GM19043 (cell line): ENCODE results near the gene HYAL3.
A peak's percentile ranks its signal among the peaks of the same experiment; 100 is the strongest.

Source experiments
- ATAC-seq: cut with Tn5 transposase; IDR thresholded peaks from one replicate; pipeline ENCODE4 v1.9.1; 2021; ENCODE audit warnings: low read depth; ENCODE audit not compliant: unreplicated experiment

The HYAL3 gene

DNA sequence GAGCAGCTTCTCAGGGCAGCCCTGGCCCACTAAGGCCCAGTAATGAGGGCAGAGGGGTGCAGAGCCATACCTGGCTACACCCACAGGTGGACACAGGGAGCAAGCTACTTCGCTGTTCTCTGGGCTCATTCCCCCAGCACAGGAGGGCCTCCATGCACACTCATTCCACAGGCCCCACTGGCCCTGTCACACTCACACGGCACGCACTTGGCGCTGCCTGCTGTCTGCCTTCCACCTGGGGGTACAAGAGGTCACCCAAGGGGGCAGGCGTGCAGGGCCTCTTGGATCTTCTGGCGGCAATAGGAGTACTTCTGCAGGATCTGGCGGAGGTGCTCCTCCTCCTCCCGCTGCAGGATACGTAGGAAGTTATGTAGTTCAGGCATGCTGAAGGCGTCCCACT is 31.1 kb upstream of the HYAL3 start:
- no peak for ATAC-seq

DNA sequence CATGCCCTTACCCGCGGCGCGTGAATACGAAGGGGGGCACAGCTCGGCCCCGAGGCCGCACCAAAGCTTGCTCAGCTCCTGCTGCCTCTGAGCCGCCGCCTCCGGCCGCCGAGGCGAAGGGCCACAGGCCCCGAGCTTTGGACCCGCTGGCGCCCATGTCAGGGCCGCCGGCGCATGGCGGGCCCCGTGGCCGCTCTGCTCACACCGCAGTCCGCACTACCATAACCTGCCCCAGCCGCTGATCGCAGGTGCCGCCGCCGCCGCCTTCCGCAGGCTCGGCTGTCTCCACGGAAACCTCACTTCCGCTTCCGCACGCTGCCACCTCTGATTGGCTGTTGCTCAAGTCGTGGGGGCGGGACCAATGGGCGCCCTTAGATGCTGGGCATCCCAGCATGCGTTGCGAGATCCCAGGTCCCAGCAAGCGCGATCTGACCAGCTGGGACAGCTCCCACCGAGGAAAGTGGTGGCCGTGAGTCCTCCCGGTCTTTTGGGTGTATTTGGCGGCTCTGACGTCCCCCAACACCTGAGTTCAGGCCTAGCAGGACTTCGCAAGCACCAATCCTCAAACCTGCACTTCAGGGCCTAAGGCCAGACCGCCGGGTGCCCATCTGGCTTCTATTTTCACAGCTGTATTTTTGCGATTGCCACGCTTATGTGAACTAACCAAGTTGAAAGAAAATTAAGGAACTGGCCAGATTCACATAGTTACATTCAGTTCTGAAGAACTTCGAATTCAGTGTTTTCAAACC is 28.9 kb upstream of the HYAL3 start, which contains the start of gene TUSC2:
Gene TUSC2, minus strand, starts transcription at position 281 of the 749 bp plus-strand sequence. Its CDS starts 124 bp downstream, at position 157.
- ATAC-seq = peak; percentile 88

DNA sequence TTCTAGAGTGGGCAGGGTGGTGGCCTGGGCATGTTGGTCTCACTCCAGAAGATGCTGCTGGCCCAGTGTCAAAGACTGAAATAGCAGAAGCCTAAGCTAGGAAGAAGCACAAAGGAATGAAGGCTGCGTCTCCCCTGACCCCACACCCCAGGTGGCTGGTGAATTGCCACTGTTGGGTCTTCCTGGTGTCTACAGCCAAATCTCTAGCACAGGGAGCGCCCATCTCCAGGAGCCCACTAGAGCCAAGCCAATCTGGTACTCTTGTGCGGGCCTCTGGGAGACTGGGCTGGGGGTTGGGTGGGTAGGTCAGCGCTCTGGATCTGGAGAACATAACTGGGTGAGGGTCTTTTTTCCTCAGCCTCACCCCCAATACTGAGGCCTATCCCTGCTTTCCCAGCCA is 27.9 kb upstream of the HYAL3 start:
- ATAC-seq = no peak

DNA sequence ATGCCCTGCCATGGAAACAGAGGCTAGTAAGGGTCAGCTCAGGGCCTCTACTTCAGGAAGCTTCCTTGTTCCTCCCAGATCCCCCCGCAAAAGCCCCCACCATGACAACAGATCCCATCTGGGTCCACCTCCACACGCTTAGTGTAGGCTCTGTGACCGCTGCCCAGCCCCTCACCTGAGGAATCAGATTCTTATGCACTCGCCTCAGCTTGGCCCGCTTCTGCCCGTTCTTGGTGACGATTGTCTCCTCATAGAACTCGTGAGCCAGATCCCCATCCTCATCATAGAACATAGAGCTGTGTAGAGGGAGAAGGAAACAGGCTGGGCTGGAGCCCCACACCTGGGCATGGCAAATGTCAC is 27.0 kb upstream of the HYAL3 start:
- ATAC-seq = no peak

DNA sequence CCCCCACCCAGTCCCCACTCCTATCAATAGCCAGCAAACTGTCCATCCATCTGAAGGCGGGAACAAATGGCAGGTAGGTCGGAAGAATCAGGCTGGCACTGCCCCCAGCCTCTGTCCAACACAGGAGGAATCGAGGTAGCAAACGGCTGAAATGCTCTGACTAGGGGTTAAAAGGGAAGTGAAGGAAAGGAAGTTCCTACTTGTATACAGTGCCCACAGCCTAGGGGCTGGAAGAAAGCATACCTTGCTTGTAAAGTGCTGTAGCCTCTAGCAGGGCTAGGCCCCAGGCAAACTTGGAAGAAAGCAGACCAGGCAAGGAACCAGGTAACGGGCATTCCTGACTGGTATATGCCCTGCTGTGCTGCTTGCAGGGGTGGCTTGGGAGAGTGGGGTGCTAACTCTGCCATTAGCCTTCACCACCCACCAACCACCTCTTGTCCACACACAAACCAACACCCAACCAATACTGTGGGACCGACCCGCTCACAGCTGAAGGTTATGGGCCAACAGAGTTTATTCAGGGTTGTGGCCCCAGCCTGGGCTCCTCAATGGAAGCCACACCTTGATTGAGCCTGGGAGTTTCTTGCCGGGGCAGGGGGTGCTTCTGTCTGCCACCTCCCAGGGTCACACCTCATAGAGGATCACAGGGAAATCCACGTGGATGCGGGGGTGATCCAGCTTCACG is 26.4 kb upstream of the HYAL3 start:
- no peak for ATAC-seq

DNA sequence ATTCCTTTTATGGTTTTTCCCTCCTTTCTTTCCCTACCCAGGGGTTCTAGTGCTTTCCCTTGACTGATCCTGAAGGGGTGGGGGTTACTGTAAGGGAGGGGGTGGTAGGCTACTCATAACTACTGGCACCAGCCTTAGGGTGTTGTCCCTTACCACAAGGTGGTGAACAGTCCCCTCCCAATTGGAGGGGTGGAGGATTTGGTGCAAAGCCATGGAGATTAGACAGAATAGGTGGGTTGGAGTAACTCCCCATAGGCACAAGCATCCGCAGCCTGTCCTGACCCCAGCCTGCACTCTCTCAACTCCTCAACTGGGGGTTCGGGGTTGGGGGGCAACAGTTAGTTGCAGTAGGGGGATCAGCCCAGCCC is 25.9 kb upstream of the HYAL3 start:
- ATAC-seq = no peak

DNA sequence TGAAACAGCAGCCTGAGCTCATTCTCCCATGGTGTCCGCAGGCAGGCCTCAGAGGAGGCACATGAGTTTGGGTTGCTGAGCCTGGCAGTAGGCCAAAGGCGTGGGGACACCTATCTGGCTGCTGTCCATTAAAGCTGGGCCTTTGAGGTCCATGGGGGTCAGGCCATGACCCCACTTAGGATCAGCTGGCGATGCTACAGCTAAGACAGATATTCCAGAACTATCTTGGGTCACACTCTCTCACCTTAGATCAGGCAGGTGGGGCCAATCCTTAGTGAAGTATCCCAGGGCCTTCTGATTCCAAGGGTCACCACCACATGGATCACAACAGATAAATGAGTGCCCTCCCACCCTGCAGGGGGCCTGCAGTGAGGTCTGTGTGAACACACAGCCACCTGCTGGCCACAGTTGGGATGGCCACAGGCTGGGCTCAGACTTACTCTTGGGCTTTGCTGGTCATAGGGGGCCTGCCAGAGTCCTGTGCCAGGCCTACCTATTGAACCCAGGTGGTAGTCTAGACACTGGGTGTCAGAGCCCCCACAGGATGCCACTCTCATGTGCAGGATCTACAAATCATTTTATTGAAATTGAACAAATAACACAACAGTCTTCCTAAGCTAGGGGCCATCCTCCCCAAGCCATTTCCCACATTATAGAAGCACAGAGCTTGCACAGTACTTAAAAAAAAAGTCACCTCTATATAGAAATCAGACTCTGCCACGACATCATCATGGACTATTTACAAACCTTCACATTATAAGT is 25.3 kb upstream of the HYAL3 start:
- no peak for ATAC-seq

DNA sequence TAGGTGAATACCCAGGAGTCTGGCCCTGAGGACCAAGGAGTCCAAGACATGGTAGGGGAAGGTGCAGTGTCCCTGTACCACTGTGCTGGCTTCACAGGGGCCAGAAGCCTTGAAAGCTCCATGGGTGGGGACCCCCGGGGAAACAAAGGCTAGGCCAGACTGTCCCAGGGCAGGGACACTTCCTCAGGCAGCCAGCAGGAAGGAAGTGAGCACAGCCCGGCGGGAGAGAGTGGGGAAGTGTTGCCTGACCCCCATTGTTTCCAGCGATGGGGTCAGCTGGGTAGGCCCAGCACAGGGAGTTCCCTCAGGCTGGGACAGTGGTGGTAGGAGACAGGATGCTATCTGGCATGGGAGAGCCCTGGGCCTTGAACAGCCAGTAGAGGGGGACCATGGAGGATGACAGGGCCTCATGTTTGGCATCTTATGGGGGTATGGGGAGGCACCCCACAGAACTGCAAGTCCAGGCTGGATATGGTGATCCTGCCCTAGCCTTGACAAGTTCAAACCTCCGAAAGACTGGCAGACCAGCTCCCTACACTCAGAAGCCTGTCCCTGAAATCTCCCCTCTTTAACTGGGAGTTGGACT is 24.5 kb upstream of the HYAL3 start:
- ATAC-seq = no peak

DNA sequence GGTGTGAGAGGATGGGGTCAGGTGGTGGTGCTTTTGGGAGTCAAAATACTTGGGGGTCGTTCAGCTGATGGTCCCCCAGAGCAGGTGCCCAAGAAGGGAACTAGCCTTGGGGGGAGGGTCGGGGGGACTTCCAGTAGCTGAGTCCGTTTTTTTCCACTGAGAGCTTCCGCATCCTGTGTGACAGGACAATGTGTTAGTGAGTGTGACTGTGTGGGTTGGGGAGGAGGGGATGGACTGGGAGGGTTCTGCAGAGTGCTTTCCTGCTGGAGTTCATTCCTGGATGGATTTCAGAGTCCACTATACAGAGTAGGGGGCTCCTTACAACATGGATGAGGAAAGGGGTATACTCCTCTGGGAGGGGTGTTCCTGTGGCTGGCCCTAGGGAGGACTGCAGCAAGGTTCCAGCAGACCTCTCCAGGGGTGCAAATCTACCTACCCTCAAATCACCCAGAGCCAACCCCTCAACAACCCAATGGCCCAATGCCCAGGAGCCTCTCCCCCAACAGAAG is 23.9 kb upstream of the HYAL3 start:
- no peak for ATAC-seq

DNA sequence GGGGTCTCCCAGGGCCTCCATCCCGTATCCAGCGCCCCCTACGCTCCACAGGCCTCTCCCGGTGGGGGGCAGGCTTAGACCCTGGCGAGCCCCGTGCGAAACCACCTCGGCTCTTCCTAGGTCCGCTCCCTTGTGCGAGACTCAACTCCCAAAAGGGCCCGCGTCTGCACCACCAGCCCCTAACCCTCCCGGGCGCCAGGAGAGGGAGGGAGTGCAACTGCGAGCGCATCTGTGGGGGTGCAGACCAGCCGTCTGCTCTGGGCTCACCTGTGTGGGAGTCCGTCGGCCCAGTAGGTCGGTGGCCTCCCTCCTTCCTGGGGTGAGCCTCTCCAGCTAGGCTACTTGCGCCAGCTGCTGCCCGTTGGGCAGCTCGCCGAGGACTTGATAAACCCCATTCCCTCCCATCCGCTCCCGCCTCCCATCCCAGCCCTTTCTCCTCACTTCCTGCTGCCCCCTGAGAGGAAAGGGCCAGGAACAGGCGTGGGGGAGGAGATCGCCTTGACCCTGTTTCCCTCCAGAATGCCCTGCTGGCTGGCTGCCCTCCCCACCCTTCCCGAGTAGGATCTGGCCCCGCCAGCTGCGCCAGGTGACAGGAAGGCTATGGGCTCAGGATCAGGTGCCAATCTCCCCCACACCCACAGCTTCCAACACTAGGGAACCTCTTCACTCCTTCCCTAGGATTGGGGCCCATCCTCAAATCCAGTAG is 23.3 kb upstream of the HYAL3 start, which contains the start of gene HYAL2:
Gene HYAL2, minus strand, starts transcription at position 360 of the 706 bp plus-strand sequence. CDS start 2,256 bp downstream, outside the sequence.
- no peak for ATAC-seq

DNA sequence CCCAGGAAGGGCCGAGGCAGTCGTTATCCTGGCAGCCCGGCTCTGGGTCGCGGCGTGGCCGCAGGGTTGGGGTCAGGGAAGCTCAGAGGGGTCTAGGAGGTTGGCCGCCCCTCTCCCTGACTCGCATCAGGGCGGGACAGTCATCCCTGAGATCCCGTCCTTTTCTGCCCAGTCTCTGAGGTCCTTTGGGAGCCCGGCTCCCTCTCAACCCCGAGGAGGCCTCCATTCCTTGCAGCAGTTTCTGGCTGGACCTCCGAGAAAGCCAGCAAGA is 22.8 kb upstream of the HYAL3 start:
- ATAC-seq = no peak

DNA sequence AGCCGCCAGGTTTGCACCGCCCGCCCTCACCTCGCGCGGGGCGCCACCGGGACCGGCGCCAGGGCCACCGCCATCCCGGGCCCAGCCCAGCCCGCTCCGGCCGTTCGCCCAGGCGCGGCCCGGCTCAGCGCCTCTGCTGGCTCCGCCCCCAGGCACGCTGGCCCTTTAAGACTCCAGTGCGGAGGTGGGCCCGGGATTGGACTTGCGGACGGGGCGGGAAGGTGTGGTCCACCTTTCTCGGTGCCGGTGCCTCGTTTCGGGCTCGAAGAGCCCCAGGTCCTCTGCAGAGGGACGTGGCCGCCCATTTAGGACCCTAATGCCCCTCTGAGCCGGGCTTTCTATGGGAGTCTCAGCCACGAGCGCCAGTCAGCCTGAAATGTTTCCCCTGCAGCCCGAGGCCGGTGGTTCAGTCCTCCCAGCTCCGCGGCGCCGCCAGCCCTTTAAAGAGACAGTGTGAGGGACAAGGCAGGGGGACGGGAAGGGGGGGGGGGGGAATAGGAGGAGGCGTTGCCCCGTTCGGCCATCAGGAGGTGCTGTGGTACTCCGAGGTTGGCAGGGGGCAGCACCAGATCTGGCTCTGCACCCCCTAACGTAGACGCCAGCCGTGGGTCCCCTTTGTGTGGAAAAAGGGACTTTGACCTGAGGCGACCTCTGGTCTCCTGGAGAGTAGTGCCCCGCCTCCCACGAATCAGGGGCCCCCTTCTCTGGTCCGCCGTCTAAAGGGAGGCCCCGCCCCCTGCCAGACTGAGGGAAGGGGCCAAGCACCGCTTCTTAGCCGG is 22.3 kb upstream of the HYAL3 start:
- peak; percentile 79 for ATAC-seq

DNA sequence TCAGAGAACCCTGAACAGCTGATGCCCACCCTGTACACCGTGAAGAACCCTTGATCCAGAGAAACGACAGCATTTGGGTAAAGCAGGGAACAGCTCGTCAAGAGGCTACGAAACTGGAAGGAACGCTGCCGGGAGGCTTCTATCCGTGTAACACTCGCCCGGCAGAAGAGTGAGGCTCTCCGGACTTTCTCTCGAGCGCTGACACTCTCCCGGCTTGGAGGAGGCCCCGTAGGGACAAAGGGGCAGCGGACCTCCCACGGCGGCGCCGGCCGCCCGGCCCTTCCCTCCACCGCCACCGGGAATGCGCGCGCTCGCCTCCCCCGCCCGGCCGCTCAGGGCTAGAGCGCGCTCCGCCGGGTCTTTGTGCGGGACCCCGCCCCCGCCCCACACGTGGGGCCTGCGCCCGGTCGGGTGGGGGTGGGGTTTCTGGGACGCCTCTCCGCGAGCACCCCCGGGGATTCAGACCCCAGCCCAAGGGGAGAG is 21.7 kb upstream of the HYAL3 start:
- peak; percentile 46 for ATAC-seq

DNA sequence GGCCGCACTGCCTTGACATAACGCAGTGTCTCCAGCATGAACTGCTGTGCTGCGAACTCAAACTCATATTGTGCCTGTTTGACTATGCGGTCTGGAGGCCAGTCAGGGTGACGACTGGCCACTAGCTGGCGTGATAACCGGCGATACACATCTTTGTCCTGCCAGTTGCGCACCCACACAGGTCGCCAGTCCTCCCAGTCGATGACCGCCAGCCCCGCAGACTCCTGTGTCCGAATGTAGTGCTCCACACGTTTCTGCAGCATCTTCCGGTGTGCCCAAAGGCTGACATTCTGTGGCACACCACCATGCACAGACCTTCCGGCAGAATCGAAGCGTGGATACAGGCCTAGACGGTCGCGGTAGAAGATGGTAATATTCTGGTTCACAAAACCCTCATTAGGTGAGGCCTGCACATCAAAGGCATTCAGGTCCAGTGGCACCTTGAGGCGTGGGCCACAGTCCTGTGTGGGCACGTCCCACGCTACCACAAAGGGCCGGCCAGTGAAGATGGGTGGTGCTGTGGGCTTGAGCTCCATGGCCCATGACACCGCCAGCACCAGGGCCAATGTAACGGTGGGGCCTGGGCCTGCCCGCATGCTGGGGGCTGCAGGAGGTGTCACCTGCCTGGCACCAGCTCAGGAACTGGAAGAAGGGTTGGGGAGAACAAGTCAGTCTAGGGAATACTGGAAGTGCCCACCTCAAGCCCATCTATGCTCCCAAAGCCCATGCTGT is 20.9 kb upstream of the HYAL3 start:
- ATAC-seq = no peak

DNA sequence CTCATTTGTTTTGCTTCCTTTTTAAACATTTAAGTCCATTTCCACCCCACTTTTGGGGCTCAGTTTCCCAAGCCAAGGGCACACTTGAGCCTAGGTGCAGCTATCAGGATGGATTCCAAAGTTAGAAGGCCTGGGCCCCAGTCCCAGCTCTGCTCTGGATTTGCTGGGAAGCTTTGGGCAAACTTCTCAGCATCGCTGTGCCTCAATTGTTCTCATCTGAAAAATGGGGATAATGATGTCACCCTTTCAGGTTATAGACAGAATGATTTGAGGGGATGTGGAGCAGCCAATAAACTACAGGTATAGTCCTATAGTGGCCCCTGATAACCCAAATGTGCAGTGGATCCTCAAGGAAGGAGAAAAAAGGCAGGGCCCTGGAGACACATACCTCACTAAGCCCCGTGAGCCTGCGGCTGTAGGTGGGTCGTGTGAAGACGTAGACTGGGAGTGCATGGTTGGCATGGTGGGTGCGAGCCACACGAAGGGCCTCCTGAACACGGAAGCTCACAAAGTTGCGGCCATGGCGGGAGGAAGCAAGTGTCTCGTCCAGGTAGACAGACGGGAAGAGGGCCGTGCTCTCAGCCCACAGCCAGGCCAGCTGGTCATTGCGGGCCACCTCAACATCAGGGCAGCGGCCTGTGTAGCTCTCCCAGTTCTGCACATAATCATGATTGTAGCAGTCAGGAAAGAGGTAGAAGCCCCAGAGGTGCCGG is 20.1 kb upstream of the HYAL3 start:
- ATAC-seq = no peak

DNA sequence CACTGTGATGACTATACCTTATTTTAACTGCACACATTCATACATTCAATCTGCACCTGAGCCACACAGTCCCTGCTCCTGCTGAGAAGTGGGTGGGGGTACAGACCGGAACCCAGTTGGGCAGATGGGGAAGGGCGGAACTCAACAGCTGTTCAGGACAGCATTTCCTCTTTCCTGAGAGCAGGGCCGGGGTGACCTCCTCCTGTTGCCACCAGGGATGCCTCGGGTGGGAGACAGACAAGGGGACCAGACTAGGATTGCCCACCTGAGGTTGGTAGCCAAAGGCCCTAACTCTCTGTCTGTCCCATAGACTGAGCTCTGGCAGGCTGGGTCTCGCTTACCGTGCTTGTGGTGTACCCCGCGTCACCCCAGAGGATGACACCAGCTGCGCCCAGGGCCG is 19.4 kb upstream of the HYAL3 start:
- ATAC-seq = no peak

DNA sequence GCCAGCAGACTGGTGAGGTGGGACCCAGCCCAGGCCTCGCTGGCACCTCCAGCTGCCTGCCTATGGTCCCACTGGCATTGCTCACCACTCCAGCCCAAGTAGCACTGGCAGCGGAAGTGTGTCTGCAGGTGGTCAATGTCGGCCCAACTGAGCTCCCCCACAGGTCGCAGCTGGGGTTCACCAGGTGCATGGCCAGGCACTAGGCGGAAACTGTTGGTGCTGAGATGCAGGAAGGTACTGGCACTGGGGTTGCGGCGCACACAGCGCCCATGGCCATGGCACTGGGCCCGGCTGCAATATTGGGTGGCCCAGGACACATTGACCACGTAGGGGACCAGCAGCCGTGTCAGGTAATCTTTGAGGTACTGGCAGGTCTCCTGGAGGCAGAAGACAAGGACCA is 19.0 kb upstream of the HYAL3 start:
- ATAC-seq = no peak

DNA sequence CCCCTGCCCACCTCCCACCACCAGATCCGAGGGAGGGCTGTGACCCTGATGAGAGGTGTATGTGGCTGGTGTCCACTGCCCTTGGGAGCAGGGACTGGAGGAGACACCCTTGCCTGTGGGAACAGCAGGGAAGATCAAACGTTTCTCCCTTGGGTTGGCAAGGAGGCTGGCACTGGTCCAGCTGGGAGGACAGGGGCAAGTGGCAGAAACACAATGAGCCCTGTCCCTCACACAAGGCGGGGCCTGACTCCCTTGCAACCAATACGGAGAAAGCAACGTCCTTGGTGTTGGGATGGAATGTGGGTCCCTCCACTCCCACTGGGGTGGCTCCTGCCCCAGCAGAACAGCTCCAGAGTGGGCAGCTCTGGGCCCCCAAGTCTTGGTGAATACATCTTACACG is 18.1 kb upstream of the HYAL3 start:
- no peak for ATAC-seq
